Measurements from ENCODE around the gene CYP3A7.
"Not testable (repeated sequence)": the region's sequence is repeated elsewhere in the genome, so short reads cannot be mapped to it uniquely, and the experiment has no call there.

The CYP3A7 gene

DNA sequence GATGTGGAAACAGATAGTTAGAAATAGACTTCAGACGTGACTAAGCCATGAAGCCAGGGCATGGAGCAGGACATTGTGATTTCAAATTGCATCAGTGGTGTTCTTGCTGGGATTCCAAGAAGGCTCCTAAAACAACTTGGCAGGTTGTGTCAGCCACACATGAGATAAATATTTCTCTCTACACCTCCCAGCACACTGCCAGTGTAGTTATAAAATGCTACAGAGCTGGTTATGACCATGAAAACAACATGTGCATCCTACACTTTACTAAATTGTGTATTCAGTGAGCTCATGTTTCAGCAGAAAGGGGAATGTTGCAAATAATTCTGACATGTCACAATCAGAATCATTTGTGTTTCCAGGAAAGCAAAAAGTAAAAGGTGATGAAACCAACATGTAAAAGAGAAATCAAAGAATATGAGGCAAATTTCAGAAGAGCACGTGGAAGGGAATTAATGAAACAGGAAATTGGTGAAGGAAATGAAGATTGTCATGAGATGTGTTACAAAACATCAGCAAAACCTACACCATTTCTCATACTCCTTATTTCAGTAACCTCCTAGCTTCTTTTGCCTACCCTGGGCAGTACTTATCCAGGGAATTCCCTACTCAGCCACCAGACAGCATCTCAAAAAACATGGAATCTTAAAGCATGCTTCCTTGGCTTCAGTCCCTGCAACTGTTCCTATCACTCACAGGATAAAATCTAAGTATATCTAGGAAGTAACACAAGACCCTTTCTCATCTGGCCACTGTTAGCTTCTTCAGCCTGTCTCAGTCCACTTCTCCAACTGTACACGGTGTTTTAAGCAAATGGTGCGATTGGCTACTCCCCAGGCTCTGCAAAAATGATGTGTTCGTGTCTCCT lies 5.8 kb upstream of the CYP3A7 start:
- TF ChIP-seq, protein P1, sequence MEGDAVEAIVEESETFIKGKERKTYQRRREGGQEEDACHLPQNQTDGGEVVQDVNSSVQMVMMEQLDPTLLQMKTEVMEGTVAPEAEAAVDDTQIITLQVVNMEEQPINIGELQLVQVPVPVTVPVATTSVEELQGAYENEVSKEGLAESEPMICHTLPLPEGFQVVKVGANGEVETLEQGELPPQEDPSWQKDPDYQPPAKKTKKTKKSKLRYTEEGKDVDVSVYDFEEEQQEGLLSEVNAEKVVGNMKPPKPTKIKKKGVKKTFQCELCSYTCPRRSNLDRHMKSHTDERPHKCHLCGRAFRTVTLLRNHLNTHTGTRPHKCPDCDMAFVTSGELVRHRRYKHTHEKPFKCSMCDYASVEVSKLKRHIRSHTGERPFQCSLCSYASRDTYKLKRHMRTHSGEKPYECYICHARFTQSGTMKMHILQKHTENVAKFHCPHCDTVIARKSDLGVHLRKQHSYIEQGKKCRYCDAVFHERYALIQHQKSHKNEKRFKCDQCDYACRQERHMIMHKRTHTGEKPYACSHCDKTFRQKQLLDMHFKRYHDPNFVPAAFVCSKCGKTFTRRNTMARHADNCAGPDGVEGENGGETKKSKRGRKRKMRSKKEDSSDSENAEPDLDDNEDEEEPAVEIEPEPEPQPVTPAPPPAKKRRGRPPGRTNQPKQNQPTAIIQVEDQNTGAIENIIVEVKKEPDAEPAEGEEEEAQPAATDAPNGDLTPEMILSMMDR (IDR thresholded peaks at IDR 0.05; ENCODE audit: borderline replicate concordance, insufficient read depth, low read depth, low read length): no peak
- H3K4me3 ChIP-seq (ENCODE audit: low read depth, low read length): no peak overlapping the region

DNA sequence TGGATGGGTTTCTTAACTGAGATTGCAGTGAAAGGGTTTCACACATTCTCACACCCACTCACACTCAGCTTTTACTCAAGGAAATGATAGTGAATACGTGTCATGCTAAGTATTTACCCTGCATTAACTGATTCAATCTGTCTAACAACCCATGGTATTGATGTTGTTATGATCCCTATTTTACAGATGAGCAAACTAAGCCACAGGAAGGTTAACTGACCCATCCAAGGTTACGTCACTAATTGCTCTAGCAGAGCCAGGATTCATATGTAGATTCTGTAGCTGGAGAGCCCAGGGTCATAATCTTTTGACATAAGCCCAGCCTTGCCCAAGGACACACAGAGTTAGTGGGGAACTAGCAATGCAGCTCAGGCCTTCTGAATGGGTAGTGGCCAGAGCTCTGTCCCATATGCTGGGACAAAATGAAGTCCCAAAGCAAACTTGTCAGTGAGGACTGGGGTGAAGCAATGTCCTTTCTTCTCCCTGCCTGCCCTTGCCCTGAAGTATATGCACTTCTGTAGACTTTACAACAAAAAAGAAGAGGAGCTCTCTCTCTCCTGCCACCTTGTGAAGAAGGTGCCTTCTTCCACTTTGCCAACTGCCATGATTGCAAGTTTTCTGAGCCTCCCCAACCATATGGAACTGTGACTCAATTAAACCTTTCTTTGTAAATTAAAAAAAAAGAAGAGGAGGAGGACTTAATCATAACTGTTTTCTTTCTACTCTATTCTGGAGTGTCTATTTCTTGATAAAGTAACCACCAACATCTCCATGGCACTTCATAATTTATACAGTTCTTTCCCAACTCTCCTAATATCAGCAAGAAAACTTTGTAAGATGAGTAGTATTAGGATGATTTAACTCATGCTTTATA lies 4.9 kb upstream of the CYP3A7 start:
- TF ChIP-seq, protein P1 (IDR thresholded peaks at IDR 0.05; ENCODE audit: borderline replicate concordance, insufficient read depth, low read depth, low read length): no peak
- H3K4me3 ChIP-seq (ENCODE audit: low read depth, low read length): no peak overlapping the region

DNA sequence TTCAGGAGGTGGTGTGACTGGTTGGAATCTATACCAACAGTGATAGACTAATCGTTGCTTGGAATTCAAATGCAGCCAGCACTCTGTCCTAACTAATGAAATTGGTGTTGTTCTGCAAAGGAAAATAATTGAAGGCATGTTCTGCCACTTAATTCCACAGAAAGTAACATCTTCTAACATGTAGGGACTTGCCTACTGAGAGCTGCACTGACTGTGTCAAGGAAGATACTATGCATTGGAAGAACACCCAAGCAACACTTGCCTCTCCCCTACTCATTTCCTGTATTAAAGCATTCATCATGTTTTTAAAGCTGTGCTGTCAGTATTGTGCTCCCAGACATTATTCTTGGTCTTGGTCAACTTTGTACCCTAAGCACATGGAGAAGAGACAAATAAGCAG lies 2.7 kb upstream of the CYP3A7 start:
- TF ChIP-seq, protein P1 (IDR thresholded peaks at IDR 0.05; ENCODE audit: borderline replicate concordance, insufficient read depth, low read depth, low read length): no peak
- H3K4me3 ChIP-seq (ENCODE audit: low read depth, low read length): no peak overlapping the region

DNA sequence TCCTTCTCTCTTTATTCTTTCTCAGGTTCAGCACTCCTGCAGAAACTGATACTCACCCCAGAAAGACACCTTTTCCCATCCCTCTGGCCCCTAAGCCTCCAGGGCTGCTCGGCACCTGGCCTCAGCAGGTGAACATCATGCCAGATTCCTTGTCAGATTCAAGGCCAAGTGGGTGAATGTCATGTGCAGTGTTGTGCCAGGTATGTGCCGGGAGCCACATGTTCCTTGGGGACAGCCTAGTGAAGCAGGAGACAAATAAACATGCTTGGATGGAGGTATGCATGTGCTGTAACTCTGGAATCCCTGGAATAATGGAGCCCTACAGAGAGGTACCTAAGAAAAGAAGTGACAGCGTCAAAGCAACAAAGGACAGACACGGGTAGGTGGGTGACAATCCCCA lies 1.7 kb upstream of the CYP3A7 start:
- not testable (repeated sequence) for H3K4me3 ChIP-seq (ENCODE audit: low read depth, low read length)

DNA sequence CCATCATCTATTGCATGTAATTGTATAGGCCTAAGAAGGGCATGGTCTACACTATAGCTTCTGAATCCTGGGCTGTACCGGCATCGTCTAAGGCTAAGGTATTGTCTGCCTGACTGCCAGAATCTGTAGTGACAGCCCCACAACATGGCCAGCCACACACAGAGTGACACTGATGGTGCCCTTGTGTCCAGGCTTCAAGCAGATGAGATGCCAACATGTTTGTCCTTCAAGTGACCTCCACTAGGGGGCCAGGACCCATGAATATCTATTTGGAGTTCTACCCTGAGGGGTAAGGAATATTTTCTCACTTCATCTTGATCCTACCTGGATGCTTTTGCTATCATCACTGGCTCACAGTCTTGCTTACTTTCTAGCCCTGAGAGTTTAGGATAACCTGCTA lies 1.5 kb downstream of the CYP3A7 start:
- no peak overlapping the region for H3K4me3 ChIP-seq (ENCODE audit: low read depth, low read length)
- TF ChIP-seq, protein P1 (IDR thresholded peaks at IDR 0.05; ENCODE audit: borderline replicate concordance, insufficient read depth, low read depth, low read length): peak; percentile 62

DNA sequence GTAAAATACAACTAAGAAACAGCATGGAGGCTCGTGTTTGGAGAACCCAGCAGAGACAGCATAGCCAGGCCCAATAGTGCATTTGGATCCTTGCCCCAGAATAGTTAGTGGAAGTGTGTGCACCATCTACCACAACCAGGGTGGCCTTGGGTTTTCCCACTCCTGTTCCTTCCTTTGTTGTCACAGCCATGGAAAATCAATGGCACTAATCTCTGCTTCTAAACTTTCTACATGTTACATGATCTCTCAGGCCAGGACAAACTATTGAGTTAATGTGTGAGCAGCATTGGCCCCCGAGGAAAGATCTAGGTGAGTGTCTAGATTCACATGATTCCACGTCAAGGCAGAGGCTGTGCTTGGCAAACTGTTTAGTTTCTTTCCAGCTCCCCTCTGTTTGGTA lies 2.0 kb downstream of the CYP3A7 start:
- H3K4me3 ChIP-seq (ENCODE audit: low read depth, low read length): no peak overlapping the region
- TF ChIP-seq, protein P1 (IDR thresholded peaks at IDR 0.05; ENCODE audit: borderline replicate concordance, insufficient read depth, low read depth, low read length): no peak

DNA sequence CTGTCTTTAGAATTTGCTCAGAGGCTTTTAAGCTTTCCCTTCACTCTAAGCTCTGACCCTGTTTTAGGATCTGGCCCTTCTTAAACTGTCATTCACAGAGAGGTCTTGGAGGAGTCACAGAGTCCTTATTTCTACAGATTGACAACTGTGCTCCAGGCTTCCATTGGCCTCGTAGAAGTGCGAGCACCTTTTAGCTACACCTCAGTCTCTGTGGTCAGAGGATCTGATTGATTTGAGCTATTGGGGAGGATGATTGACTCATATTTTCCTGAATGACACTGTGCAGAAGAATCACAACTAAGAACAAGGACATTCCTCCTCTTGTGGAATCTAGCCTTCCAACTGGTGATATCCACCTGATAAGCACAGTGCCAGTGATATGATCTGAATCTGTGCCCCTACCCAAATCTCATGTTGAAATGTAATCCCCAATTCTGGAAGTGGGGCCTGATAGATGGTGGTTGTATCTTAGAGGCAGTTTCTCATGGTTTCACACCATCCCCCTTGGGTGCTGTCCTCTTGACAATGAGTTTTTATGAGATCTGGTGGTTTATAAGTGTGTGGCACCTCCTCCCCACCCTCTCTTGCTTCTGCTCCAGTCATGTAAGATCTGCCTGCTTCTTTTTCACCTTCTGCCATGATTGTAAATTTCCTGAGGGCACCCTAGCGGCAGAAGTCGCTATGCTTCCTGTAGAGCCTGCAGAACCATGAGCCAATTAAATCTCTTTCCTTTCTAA lies 3.2 kb downstream of the CYP3A7 start:
- no peak overlapping the region for H3K4me3 ChIP-seq (ENCODE audit: low read depth, low read length)
- TF ChIP-seq, protein P1 (IDR thresholded peaks at IDR 0.05; ENCODE audit: borderline replicate concordance, insufficient read depth, low read depth, low read length): no peak
